Stimulated activated naive CD8-positive, alpha-beta T cell treated with anti-CD3 and anti-CD28 coated beads, Interleukin-15, Interleukin-2, amounts not matched to agents 100 ng/mL and 50 ng/mL, for 24 hours (primary cell): Measurements from ENCODE around the gene AMPH.
"Not testable (repeated sequence)": the region's sequence is repeated elsewhere in the genome, so short reads cannot be mapped to it uniquely, and the experiment has no call there.

Source experiments
- H3K27ac Mint-ChIP-seq: one replicate; pipeline ENCODE4 v1.8.0; 2021; ENCODE audit warnings: mild to moderate bottlenecking, mixed read lengths
- H3K27me3 Mint-ChIP-seq: one replicate; pipeline ENCODE4 v1.8.0; 2021; ENCODE audit warnings: mixed read lengths
- H3K36me3 Mint-ChIP-seq: one replicate; pipeline ENCODE4 v1.8.0; 2021; ENCODE audit warnings: low read depth, mixed read lengths
- H3K4me1 Mint-ChIP-seq: one replicate; pipeline ENCODE4 v1.8.0; 2021; ENCODE audit warnings: low read depth, mixed read lengths
- H3K4me3 Mint-ChIP-seq: one replicate; pipeline ENCODE4 v1.8.0; 2021; ENCODE audit warnings: mild to moderate bottlenecking, mixed read lengths
- H3K9me3 Mint-ChIP-seq: one replicate; pipeline ENCODE4 v1.8.0; 2021; ENCODE audit warnings: mixed read lengths

Gene AMPH

GRCh38 chr7:38385682-38386081 is 245.5 kb downstream of the AMPH start:
- Mint-ChIP-seq H3K4me3 (no peak overlapping the region), H3K27me3 (no peaks in the 10 kb centered on the region), H3K27ac (no peak overlapping the region), H3K36me3 (no peaks in the 10 kb centered on the region), H3K4me1 (no peaks in the 10 kb centered on the region), H3K9me3 (no peaks in the 10 kb centered on the region)

- Mint-ChIP-seq H3K4me3 (no peak overlapping the region), H3K9me3 (no peaks in the 10 kb centered on the region), H3K36me3 (peaks cover 6% of the 10 kb centered on the region), H3K27ac (no peak overlapping the region), H3K27me3 (no peaks in the 10 kb centered on the region), H3K4me1 (no peaks in the 10 kb centered on the region)
Observed at GRCh38 chr7:38383281-38383680, 247.9 kb downstream of the AMPH start.

DNA sequence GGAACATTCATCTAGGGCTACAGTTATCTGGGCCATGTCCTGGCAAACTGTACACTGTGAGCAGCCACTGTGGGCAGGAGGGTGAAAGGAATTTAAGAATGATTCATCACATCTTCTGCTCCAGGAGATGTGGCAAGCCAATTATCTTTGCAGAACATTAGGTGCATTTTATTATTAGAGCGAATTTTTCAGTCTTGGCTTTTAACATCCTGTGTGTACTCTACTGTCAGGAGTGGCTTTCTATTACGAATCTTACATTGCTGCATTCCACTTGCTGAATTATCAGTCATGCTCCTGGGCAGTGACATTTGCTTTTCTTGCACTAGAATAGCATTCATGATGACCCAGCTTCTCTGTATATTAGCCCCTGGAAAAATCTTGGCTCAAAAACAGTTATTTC is 248.5 kb downstream of the AMPH start:
- Mint-ChIP-seq H3K9me3 (no peaks in the 10 kb centered on the region), H3K4me1 (no peaks in the 10 kb centered on the region), H3K36me3 (peaks cover 8% of the 10 kb centered on the region), H3K4me3 (no peak overlapping the region), H3K27ac (no peak overlapping the region), H3K27me3 (no peaks in the 10 kb centered on the region)

GRCh38 chr7:38375453-38375852 is 255.7 kb downstream of the AMPH start:
- Mint-ChIP-seq H3K9me3 (no peaks in the 10 kb centered on the region), H3K27ac (no peak overlapping the region), H3K4me1 (peaks cover 15% of the 10 kb centered on the region)

DNA sequence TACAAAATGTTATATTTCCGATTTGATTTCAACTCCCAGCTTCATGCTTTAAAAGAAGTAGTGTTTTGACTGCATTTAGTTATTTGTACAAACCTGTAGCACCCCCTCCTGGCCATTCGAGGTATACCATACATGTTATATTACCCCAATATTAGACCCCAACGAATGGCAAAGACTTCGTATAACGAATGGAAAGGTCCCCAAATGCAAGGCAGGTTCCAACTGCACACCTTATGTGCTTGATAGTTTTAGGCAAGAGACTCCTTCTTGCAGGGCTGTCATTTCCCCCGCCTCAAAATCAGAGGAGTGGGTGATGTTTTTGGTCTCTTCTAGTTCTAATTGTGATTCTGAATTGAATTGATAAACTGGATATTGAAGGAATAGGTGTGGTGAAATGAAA is 256.7 kb downstream of the AMPH start:
- no peaks in the 10 kb centered on the region for H3K9me3 Mint-ChIP-seq
- H3K4me3 Mint-ChIP-seq: no peak overlapping the region
- no peak overlapping the region for H3K27ac Mint-ChIP-seq
- H3K36me3 Mint-ChIP-seq: peaks cover 5% of the 10 kb centered on the region
- no peaks in the 10 kb centered on the region for H3K27me3 Mint-ChIP-seq
- peaks cover 25% of the 10 kb centered on the region for H3K4me1 Mint-ChIP-seq

More at GRCh38 chr7:38375453-38375852, 255.7 kb downstream of the AMPH start:
- no peak overlapping the region for H3K4me3 Mint-ChIP-seq
- no peaks in the 10 kb centered on the region for H3K27me3 Mint-ChIP-seq
- peaks cover 10% of the 10 kb centered on the region for H3K36me3 Mint-ChIP-seq

GRCh38 chr7:38373155-38373554 is 258.0 kb downstream of the AMPH start:
- H3K9me3 Mint-ChIP-seq: no peaks in the 10 kb centered on the region
- H3K4me3 Mint-ChIP-seq: no peak overlapping the region
- H3K4me1 Mint-ChIP-seq: peaks cover 38% of the 10 kb centered on the region
- H3K36me3 Mint-ChIP-seq: peaks cover 8% of the 10 kb centered on the region
- peak overlapping the region; percentile 45 for H3K27ac Mint-ChIP-seq
- no peaks in the 10 kb centered on the region for H3K27me3 Mint-ChIP-seq

GRCh38 chr7:38372290-38372689 is 258.9 kb downstream of the AMPH start:
- Mint-ChIP-seq H3K36me3 (peaks cover 4% of the 10 kb centered on the region), H3K9me3 (no peaks in the 10 kb centered on the region), H3K27ac (peak overlapping the region; percentile 81), H3K4me1 (peaks cover 47% of the 10 kb centered on the region), H3K4me3 (no peak overlapping the region), H3K27me3 (no peaks in the 10 kb centered on the region)

DNA sequence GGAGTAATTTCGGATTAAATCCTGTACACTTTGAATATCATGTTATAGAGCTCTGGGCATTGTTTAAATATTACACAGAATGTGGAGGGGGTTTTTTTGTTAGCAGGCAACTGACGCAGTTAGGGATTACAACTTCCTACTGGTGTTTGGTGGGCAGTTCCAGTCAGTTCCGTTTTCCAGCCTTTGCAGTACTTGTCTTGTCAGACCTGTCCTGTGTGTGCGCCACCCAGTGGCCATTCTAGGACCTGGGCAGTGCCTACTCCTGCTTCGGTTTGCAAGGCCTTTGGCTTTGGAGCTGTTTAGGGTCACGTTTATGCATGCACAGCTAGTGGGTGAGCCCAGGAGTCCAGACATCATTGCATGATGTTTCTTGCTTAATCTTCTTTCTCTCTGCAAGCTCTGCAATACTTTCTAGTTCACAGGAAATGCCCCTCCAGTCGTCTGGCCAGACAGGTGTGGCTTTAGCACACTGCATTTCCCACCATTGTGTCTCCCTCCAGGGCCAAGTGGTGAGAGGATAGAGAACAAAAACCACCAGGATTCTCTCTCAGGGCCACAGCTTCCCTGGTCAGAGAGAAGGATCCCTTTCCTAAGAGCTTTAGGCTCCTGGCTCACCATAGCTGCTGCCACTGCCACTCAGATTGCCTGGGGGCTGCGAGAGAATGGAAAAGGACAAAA is 261.2 kb downstream of the AMPH start:
- H3K9me3 Mint-ChIP-seq: no peaks in the 10 kb centered on the region
- no peaks in the 10 kb centered on the region for H3K27me3 Mint-ChIP-seq
- peak overlapping the region; percentile 50 for H3K4me3 Mint-ChIP-seq
- peaks cover 8% of the 10 kb centered on the region for H3K36me3 Mint-ChIP-seq
- H3K4me1 Mint-ChIP-seq: peaks cover 64% of the 10 kb centered on the region
- H3K27ac Mint-ChIP-seq: peak overlapping the region; percentile 78

DNA sequence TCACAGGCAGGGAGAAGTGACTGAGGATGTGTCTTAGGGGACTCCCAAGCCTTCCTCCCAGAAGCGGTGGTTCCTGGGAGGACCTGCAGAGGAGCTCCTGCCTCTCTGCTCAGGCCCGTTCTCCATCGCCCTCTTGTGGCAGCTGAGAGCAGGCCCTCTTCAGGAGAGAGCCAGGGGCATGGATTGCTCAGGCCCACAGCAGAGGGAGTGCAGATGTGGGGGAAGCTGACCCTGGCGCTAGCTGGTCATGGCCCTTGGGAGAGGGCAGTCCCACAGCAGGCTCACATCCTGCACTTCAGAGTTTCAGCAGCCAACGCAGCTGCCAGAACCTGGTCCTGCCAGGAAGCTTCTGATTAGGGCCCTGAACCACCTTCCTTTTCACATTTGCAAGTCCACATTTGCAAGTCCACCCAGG is 263.0 kb downstream of the AMPH start:
- H3K36me3 Mint-ChIP-seq: peaks cover 18% of the 10 kb centered on the region
- peaks cover 81% of the 10 kb centered on the region for H3K4me1 Mint-ChIP-seq
- H3K9me3 Mint-ChIP-seq: no peaks in the 10 kb centered on the region
- H3K4me3 Mint-ChIP-seq: peak overlapping the region; percentile 25
- peak overlapping the region; percentile 59 for H3K27ac Mint-ChIP-seq
- no peaks in the 10 kb centered on the region for H3K27me3 Mint-ChIP-seq

GRCh38 chr7:38367301-38367890 is 263.8 kb downstream of the AMPH start:
- Mint-ChIP-seq H3K9me3 (no peaks in the 10 kb centered on the region), H3K27me3 (no peaks in the 10 kb centered on the region), H3K4me1 (peaks cover 89% of the 10 kb centered on the region), H3K4me3 (peak overlapping the region; percentile 25), H3K27ac (peak overlapping the region; percentile 59), H3K36me3 (peaks cover 18% of the 10 kb centered on the region)

DNA sequence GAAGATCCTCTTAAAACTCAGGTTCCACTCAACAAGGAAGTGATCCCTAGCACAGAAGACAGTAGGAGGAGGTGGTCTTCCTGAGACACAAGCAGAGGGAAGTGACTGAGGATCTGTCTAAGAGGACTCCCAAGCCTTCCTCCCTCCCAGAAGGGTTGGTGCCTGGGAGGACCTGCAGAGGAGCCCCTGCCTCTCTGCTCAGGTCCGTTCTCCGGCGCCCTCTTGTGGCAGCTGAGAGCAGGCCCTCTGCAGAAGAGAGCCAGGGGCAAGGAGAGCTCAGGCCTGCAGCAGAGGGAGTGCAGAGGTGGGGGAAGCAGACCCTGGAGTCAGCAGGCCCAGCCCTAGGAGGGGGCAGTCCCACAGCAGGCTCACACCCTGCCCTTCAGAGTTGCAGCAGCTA is 267.8 kb downstream of the AMPH start:
- Mint-ChIP-seq H3K4me3 (peak overlapping the region; percentile 84), H3K27ac (peak overlapping the region; percentile 97), H3K36me3 (peaks cover 20% of the 10 kb centered on the region), H3K4me1 (peaks cover 86% of the 10 kb centered on the region)
- not testable (repeated sequence) for H3K27me3 Mint-ChIP-seq, H3K9me3 Mint-ChIP-seq

GRCh38 chr7:38362611-38363237 is 268.4 kb downstream of the AMPH start:
- not testable (repeated sequence) for H3K27me3 Mint-ChIP-seq, H3K9me3 Mint-ChIP-seq
- peaks cover 20% of the 10 kb centered on the region for H3K36me3 Mint-ChIP-seq
- H3K4me3 Mint-ChIP-seq: peak overlapping the region; percentile 84
- peaks cover 84% of the 10 kb centered on the region for H3K4me1 Mint-ChIP-seq
- peak overlapping the region; percentile 97 for H3K27ac Mint-ChIP-seq

DNA sequence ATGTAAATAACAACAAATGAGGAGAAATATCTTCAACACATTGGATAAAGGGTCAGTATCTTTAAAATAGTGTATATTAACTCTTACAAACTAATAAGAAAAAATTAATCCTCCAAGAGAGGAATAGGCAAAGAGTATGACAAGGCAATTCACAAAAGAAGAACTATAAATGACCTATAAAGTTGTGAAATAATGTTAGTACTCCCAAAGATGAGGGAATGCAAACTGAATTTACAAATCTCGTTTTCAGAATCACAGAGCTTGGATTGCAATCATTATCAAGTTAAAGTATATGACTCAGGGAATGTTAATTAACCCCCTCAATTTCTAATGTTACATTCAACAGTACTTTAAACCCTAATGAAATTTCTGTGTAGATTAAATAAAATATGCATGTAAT is 270.4 kb downstream of the AMPH start:
- Mint-ChIP-seq H3K4me3 (peak overlapping the region; percentile 93), H3K27me3 (no peaks in the 10 kb centered on the region), H3K36me3 (peaks cover 21% of the 10 kb centered on the region), H3K4me1 (peaks cover 86% of the 10 kb centered on the region), H3K9me3 (no peaks in the 10 kb centered on the region), H3K27ac (peak overlapping the region; percentile 97)

GRCh38 chr7:38359071-38359601 is 272.0 kb downstream of the AMPH start:
- H3K27me3 Mint-ChIP-seq, H3K9me3 Mint-ChIP-seq: not testable (repeated sequence)
- H3K4me3 Mint-ChIP-seq: peak overlapping the region; percentile 93
- peak overlapping the region; percentile 97 for H3K27ac Mint-ChIP-seq
- peaks cover 84% of the 10 kb centered on the region for H3K4me1 Mint-ChIP-seq
- H3K36me3 Mint-ChIP-seq: peaks cover 25% of the 10 kb centered on the region

DNA sequence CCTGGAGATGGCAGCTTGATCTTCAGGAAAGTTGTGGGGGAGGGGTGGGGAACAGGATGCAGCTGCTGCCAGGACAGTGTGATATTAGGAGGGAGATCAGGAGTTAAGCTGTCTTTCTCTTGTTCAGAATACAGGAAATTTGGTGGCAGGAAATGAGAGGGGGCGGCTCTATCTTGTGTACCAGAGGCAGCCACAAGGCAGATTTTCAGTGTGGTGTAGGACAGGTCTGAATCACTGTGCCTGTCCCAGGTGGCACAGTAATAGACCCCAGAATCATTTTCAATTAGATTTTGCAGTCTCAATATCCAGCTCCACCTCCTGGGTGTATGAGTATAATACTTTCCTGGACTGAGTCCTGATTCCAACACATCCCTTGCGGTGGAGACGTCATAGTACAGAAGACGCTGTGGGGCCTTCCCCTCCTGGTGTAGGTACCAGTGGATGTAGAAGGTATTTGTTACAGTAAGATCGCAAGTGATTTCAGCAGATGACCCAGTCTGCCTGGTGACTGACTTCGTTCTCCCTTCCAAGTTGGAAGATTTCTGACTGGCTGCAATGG is 272.8 kb downstream of the AMPH start:
- peaks cover 86% of the 10 kb centered on the region for H3K4me1 Mint-ChIP-seq

More for the DNA sequence above, 272.8 kb downstream of the AMPH start:
- not testable (repeated sequence) for H3K27me3 Mint-ChIP-seq, H3K9me3 Mint-ChIP-seq
- Mint-ChIP-seq H3K4me3 (peak overlapping the region; percentile 93), H3K36me3 (peaks cover 19% of the 10 kb centered on the region), H3K27ac (peak overlapping the region; percentile 97)
